Activated CD8-positive, alpha-beta T cell treated with anti-CD3 and anti-CD28 coated beads for 36 hours (primary cell): ENCODE measurements around the gene ATP6V0D1. TPM values are rescaled to one million over a fixed set of nuclear protein-coding genes. Genes with fewer than 3 reads are reported as not detected.

Experiments
- ATAC-seq: fragments of 200-7000 bp; cut with Tn5 transposase; one replicate; pipeline ENCODE4 v1.10.0; 2021; ENCODE audit warnings: mild to moderate bottlenecking, moderate library complexity
- CTCF ChIA-PET: fragments of 350-600 bp; sonication (Branson Sonifier 250); formaldehyde crosslinking; loops from one replicate; lab custom pipeline; 2021; ENCODE audit warnings: antibody characterized with exemption; lab: Charles Lee
- POLR2A ChIA-PET: fragments of 350-600 bp; sonication (Branson Sonifier 250); formaldehyde crosslinking; loops from one replicate; lab custom pipeline; 2021; ENCODE audit warnings: antibody characterized with exemption; lab: Charles Lee
- DNase-seq: peaks from one replicate; pipeline ENCODE4 v3.0.0-alpha.2; 2020
- H3K27ac Mint-ChIP-seq: one replicate; pipeline ENCODE4 v1.8.0; 2021; ENCODE audit warnings: mild to moderate bottlenecking, mixed read lengths
- H3K27me3 Mint-ChIP-seq: one replicate; pipeline ENCODE4 v1.8.0; 2021; ENCODE audit warnings: mixed read lengths
- H3K36me3 Mint-ChIP-seq: one replicate; pipeline ENCODE4 v1.8.0; 2021; ENCODE audit warnings: low read depth, mixed read lengths
- H3K4me1 Mint-ChIP-seq: one replicate; pipeline ENCODE4 v1.8.0; 2021; ENCODE audit warnings: low read depth, mixed read lengths
- H3K4me3 Mint-ChIP-seq: one replicate; pipeline ENCODE4 v1.8.0; 2021; ENCODE audit warnings: mild to moderate bottlenecking, moderate library complexity, mixed read lengths
- H3K9me3 Mint-ChIP-seq: one replicate; pipeline ENCODE4 v1.8.0; 2021; ENCODE audit warnings: mixed read lengths
- intact Hi-C: fragments of 100-400 bp; cut with micrococcal nuclease; formaldehyde crosslinking; loops from one replicate; pipeline ENCODE4 v1.10.0; 2022
- total RNA-seq, 2 experiments: library from RNA; stranded (reverse); gene quantifications; one replicate each; pipeline ENCODE4 v1.2.3, GENCODE V29; 2021
- TF ChIP-seq, protein P1 (sequence below): fragments of 200-600 bp; IDR thresholded peaks from one replicate; pipeline ENCODE4 v1.8.0; 2022; ENCODE audit warnings: antibody characterized with exemption, mild to moderate bottlenecking

ATP6V0D1 gene
- total RNA-seq, 2 experiments from 2014 or later, result 17.5 to 18.2 TPM

DNA sequence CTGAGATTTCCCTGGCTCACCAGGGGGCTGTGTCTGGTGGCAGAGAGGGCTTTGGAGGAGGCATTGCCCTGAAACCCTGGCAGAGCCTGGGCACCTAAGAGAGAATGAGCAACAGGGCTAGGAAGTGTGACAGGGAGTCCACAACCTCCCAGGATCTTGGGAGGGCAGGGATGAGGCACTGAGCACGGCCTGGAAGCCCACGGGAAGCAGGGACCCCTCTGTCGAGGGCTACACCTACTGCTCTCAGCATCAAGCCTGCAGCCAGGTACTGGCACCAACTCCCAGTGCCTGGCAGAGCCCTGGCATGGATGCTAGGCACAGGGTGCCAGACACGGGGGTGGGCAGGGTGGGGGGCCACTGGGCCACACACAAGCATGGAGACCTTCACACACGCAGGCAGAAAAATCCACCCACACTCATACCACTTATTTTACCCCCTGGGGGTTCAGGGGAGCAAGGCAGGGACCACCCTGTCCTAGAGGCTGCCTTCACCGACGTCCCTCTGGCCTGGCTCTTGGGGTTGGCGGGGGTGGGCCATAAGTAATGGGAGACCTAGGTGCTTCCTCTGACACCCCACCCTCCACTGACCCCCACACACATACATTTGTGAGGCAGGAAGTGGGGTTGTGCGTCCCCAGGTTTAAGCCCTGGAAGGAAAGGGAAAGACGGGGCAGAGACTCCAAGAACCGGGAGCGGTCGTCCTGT, 51.0 kb downstream of the ATP6V0D1 start:
- H3K27ac Mint-ChIP-seq, result peak overlapping the region; percentile 63
- H3K27me3 Mint-ChIP-seq, result peaks cover 36% of the 10 kb centered on the region
- CTCF ChIA-PET, result interaction anchor here (0.9 to 5.6 kb wide), 9 partner anchors 11 to 166 kb away, joined by 3 to 94 read pairs (median 9); partner anchors contain the start of genes KCTD19 and LRRC36
- TF ChIP-seq, protein P1, sequence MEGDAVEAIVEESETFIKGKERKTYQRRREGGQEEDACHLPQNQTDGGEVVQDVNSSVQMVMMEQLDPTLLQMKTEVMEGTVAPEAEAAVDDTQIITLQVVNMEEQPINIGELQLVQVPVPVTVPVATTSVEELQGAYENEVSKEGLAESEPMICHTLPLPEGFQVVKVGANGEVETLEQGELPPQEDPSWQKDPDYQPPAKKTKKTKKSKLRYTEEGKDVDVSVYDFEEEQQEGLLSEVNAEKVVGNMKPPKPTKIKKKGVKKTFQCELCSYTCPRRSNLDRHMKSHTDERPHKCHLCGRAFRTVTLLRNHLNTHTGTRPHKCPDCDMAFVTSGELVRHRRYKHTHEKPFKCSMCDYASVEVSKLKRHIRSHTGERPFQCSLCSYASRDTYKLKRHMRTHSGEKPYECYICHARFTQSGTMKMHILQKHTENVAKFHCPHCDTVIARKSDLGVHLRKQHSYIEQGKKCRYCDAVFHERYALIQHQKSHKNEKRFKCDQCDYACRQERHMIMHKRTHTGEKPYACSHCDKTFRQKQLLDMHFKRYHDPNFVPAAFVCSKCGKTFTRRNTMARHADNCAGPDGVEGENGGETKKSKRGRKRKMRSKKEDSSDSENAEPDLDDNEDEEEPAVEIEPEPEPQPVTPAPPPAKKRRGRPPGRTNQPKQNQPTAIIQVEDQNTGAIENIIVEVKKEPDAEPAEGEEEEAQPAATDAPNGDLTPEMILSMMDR, result no peak
- peaks cover 7% of the 10 kb centered on the region for H3K4me1 Mint-ChIP-seq
- peak overlapping the region; percentile 77 for H3K4me3 Mint-ChIP-seq
- ATAC-seq (no peak), DNase-seq (no peak)
- no peaks in the 10 kb centered on the region for H3K36me3 Mint-ChIP-seq
- intact Hi-C loops, result loop anchor here (5.0 kb wide), 1 partner anchor 37 kb away; no protein-coding TSS in a partner anchor
- no peaks in the 10 kb centered on the region for H3K9me3 Mint-ChIP-seq
- POLR2A ChIA-PET, result interaction anchor here (2.1 kb wide), 1 partner anchor 11 kb away, joined by 8 read pairs; no protein-coding TSS in a partner anchor

DNA sequence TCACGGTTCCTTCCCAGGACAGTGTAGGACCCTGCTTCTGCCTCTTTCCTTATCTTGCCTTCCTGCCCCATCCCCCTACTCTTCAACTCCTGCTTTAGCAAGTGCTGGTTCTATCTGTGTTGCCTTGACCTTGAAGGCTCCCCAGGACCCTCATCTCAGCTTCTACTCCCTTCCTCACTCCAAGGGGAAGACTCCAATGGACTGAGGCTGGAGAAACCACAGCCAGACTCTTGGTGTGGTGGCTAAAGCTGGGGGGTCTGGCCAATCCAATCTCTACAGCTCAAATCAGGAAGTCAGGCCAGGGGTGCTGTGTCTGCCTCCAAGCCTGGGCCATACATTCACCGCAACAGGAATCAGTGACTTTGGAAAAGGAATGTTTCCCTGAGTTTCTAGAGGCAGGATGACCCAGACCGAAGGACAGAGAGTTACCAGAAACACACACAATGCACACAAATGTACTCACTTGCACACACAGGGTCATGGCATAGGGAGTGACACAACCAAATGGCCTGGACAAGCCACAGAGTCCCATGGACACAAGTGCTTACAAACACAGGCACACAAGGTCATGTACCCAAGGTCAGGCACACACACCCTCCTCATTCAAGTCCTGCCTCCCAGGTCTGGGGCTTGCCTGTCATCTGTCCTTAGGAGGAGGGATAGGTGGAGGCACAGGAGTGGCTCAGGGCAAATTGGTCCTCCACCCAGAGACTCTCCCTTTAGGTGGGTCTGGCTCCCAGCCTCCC, 51.7 kb downstream of the ATP6V0D1 start:
- TF ChIP-seq, protein P1, result no peak
- Mint-ChIP-seq H3K36me3 (no peaks in the 10 kb centered on the region), H3K4me1 (peaks cover 7% of the 10 kb centered on the region), H3K9me3 (no peaks in the 10 kb centered on the region), H3K27ac (no peak overlapping the region), H3K27me3 (peaks cover 36% of the 10 kb centered on the region), H3K4me3 (peak overlapping the region; percentile 58)
- ATAC-seq (no peak), DNase-seq (no peak)
- ChIA-PET POLR2A (interaction anchor here (0.6 to 1.0 kb wide), 2 partner anchors 36 to 77 kb away, joined by 3 read pairs; no protein-coding TSS in a partner anchor), CTCF (interaction anchor here (0.8 to 5.6 kb wide), 23 partner anchors 9 to 169 kb away, joined by 3 to 94 read pairs (median 9); partner anchors contain the start of genes KCTD19, LRRC36, TPPP3 and ZDHHC1)
- intact Hi-C loops, result loop anchor here (5.0 kb wide), 1 partner anchor 38 kb away; no protein-coding TSS in a partner anchor

DNA sequence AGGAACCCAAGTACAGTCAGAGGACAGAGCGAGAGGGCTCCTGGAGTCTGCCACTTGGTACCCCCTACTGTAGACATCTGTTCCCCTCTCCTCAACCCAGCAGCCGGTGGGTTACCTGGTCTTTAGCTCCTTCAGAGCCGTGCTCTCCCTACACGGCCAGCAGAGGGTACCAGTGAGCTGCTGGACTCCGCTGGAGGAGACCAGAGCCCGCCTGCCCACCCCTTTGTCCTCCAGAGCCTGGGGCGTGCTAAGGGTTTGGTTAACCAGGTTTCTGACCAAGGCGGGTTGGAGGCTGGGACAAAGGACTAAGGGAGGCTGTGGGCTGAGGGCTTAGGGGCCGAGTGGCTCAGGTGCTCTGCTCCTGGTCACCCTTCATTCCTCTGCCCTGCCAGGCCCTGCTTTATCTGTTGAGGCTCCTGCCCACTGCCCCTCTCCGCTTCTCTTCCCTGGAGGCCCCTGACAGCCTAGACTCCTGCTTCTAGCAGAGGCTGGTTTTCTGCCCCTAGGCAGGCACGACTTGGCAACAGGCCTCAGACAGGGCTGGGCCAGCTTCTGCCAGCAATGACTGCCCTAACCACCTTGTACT, 52.7 kb downstream of the ATP6V0D1 start:
- Mint-ChIP-seq H3K9me3 (no peaks in the 10 kb centered on the region), H3K36me3 (no peaks in the 10 kb centered on the region), H3K27ac (no peak overlapping the region), H3K4me3 (no peak overlapping the region), H3K27me3 (peaks cover 40% of the 10 kb centered on the region), H3K4me1 (peaks cover 7% of the 10 kb centered on the region)
- TF ChIP-seq, protein P1, result peak; percentile 84
- DNase-seq (peak; percentile 76), ATAC-seq (peak; percentile 77)
- ChIA-PET POLR2A (interaction anchor here (0.6 to 1.0 kb wide), 2 partner anchors 37 to 76 kb away, joined by 3 read pairs; no protein-coding TSS in a partner anchor), CTCF (interaction anchor here (0.6 to 5.6 kb wide), 53 partner anchors 8 to 453 kb away, joined by 3 to 94 read pairs (median 4); partner anchors contain the start of genes ATP6V0D1, GFOD2, KCTD19 and LRRC36)
- intact Hi-C loops, result loop anchor here (5.0 kb wide), 1 partner anchor 39 kb away; no protein-coding TSS in a partner anchor

DNA sequence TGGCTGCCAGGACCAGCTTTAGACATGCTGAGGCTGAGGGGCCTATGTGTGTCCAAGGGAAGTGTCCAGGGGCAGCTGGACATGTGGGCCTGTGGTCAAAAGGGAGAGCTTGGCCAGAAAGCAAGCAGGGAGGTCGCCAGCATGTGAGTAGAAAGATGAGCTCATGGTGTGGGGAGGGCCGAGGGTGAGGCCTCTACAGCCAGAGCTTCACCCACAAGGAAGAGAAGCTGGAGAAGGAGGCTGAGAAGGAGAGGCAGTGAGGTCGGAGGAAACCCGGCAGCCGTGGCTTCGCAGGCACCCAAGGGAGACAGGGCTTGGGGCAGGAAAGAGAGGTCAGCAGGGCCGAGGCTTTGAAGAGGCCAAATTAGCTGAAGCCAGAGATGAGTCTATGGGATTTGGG, 54.0 kb downstream of the ATP6V0D1 start:
- CTCF ChIA-PET, result interaction anchor here (0.7 to 5.6 kb wide), 17 partner anchors 10 to 451 kb away, joined by 3 to 94 read pairs (median 6); partner anchors contain the start of genes KCTD19, LRRC36, TMEM208 and TPPP3
- intact Hi-C loops, result loop anchor here (5.0 kb wide), 1 partner anchor 40 kb away; no protein-coding TSS in a partner anchor
- no peak for DNase-seq
- peaks cover 36% of the 10 kb centered on the region for H3K27me3 Mint-ChIP-seq
- H3K4me3 Mint-ChIP-seq, result no peak overlapping the region
- no peaks in the 10 kb centered on the region for H3K9me3 Mint-ChIP-seq
- no peak for ATAC-seq
- H3K4me1 Mint-ChIP-seq, result peaks cover 3% of the 10 kb centered on the region
- TF ChIP-seq, protein P1, result no peak
- H3K27ac Mint-ChIP-seq, result no peak overlapping the region
- H3K36me3 Mint-ChIP-seq, result no peaks in the 10 kb centered on the region
- POLR2A ChIA-PET, result no interaction called here
